ENCODE data around the gene CTSE. TPM values are rescaled to one million over a fixed set of nuclear protein-coding genes. Genes with fewer than 3 reads are reported as not detected.
"Not testable (repeated sequence)": the region's sequence is repeated elsewhere in the genome, so short reads cannot be mapped to it uniquely, and the experiment has no call there.

The CTSE gene
- total RNA-seq, 1 donor from 2014 or later = not detected

- H3K4me1 Mint-ChIP-seq = no peaks in the 10 kb centered on the region
Observed at GRCh38 chr1:206065547-206066145, 42.0 kb upstream of the CTSE start.

GRCh38 chr1:206064501-206064900 lies 40.8 kb upstream of the CTSE start:
- H3K27me3 Mint-ChIP-seq (ENCODE audit: low read depth); H3K36me3 Mint-ChIP-seq; H3K4me3 Mint-ChIP-seq; H3K9me3 Mint-ChIP-seq; H3K27ac Mint-ChIP-seq; DNase-seq (ENCODE audit: low spot score in 2 of 2, unreplicated experiment in 2 of 2); H3K4me1 Mint-ChIP-seq: not testable (repeated sequence)

More at GRCh38 chr1:206065547-206066145, 42.0 kb upstream of the CTSE start:
- Mint-ChIP-seq H3K4me3 (no peak overlapping the region), H3K27me3 (ENCODE audit: low read depth) (peaks cover 2% of the 10 kb centered on the region), H3K36me3 (peaks cover 7% of the 10 kb centered on the region), H3K9me3 (peaks cover 8% of the 10 kb centered on the region), H3K27ac (no peak overlapping the region)
- TF ChIP-seq CTCF (IDR thresholded peaks at IDR 0.05; ENCODE audit: unreplicated experiment) = no peak
- DNase-seq (ENCODE audit: low spot score in 2 of 2, unreplicated experiment in 2 of 2) = no peak

- not testable (repeated sequence) for H3K27me3 Mint-ChIP-seq (ENCODE audit: low read depth); H3K4me1 Mint-ChIP-seq; H3K4me3 Mint-ChIP-seq; H3K9me3 Mint-ChIP-seq; H3K27ac Mint-ChIP-seq; H3K36me3 Mint-ChIP-seq; DNase-seq (ENCODE audit: low spot score in 2 of 2, unreplicated experiment in 2 of 2)
Observed at GRCh38 chr1:206064001-206064400, 40.3 kb upstream of the CTSE start.

- TF ChIP-seq CTCF (IDR thresholded peaks at IDR 0.05; ENCODE audit: unreplicated experiment) = no peak
- Mint-ChIP-seq H3K9me3 (peaks cover 8% of the 10 kb centered on the region), H3K4me1 (peaks cover 3% of the 10 kb centered on the region), H3K27ac (no peak overlapping the region), H3K4me3 (no peak overlapping the region), H3K27me3 (ENCODE audit: low read depth) (no peaks in the 10 kb centered on the region), H3K36me3 (peaks cover 7% of the 10 kb centered on the region)
- no peak for DNase-seq (ENCODE audit: low spot score in 2 of 2, unreplicated experiment in 2 of 2)
Observed at GRCh38 chr1:206062464-206062863, 38.8 kb upstream of the CTSE start.

GRCh38 chr1:206060844-206061243 lies 37.1 kb upstream of the CTSE start:
- Mint-ChIP-seq H3K36me3 (peaks cover 7% of the 10 kb centered on the region), H3K4me3 (no peak overlapping the region), H3K27me3 (ENCODE audit: low read depth) (peaks cover 4% of the 10 kb centered on the region), H3K27ac (no peak overlapping the region), H3K9me3 (peaks cover 8% of the 10 kb centered on the region), H3K4me1 (peaks cover 3% of the 10 kb centered on the region)
- no peak for TF ChIP-seq CTCF (IDR thresholded peaks at IDR 0.05; ENCODE audit: unreplicated experiment)
- no peak for DNase-seq (ENCODE audit: low spot score in 2 of 2, unreplicated experiment in 2 of 2)

- H3K4me1 Mint-ChIP-seq = peaks cover 3% of the 10 kb centered on the region
- no peak for TF ChIP-seq CTCF (IDR thresholded peaks at IDR 0.05; ENCODE audit: unreplicated experiment)
- H3K36me3 Mint-ChIP-seq = peaks cover 7% of the 10 kb centered on the region
- DNase-seq (ENCODE audit: low spot score in 2 of 2, unreplicated experiment in 2 of 2) = no peak
- H3K4me3 Mint-ChIP-seq = no peak overlapping the region
- no peak overlapping the region for H3K27ac Mint-ChIP-seq
- peaks cover 4% of the 10 kb centered on the region for H3K27me3 Mint-ChIP-seq (ENCODE audit: low read depth)
- peaks cover 8% of the 10 kb centered on the region for H3K9me3 Mint-ChIP-seq
Observed at GRCh38 chr1:206059355-206059915, 35.7 kb upstream of the CTSE start.
